Measurements from ENCODE around the gene SERPINB4.

The SERPINB4 gene

DNA sequence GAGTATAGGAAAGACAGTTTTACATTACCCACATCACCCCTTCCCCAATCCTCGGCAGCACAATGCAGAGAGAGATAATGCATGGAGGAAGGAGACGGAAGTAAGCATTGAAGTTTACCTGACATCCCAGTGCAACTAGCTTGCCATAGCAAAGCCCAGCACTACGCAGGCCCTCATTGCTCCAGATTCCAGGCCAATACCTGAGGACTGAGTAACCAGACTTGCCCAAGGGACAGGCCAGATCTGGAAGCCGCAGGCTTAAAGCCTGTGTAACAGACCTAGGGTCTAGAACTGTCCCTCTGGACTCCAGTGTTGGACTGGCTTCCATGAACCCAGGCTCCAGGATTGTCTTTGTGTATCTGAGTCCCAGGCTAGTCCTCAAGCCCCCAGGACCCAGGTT, 17.6 kb downstream of the SERPINB4 start:
- no peak for DNase-seq

DNA sequence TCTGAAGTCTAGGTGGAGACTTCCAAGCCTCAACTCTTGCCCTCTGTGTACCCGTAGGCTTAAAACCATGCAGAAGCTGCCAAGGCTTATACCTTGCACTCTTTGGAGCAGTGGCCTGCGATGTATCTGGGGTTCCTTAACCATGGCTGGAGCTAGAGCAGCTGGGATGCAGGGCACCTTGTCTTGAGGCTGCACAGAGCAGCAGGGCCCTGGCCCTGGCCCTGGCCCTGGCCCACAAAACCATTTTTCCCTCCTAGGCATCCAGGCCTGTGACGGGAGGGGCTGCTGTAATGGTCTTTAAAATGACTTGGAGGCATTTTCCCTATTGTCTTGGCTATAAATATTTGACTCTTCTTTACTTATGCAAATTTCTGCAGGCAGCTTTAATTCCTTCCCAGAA, 19.2 kb downstream of the SERPINB4 start:
- no peak for DNase-seq

DNA sequence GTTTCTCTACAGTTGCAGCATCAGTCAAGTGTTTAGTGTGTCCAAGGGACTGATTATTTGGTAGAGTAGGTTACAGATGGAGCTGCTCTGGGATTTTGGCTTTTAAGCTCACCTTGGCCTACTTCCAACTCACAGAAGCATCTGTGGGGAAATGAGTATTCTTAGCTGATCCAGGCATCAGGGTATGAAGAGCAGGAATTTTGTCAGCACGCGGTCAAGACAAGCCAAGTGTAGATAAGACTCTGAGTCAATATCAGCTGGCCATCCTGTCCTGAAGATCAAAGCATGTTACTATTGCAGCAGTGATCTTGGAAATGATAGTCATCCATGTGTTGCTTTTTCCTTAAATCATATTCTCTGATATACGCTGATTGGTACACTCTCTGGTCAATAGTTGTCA, 24.4 kb downstream of the SERPINB4 start:
- no peak for DNase-seq

DNA sequence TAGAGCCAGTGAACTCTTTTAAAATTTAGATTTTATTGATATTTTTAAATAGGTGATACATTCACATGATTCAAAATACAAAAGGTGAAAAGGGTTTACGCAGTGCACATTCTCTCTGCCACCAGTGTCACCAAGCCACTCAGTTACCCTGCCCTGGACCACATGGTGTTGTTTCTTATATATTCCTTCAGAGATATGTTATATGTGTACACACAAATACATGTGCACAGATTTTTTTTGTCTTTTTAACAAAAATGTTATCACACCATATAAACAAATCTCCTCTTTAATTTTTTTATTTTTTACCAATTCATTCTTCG, 26.2 kb downstream of the SERPINB4 start:
- no peak for DNase-seq

DNA sequence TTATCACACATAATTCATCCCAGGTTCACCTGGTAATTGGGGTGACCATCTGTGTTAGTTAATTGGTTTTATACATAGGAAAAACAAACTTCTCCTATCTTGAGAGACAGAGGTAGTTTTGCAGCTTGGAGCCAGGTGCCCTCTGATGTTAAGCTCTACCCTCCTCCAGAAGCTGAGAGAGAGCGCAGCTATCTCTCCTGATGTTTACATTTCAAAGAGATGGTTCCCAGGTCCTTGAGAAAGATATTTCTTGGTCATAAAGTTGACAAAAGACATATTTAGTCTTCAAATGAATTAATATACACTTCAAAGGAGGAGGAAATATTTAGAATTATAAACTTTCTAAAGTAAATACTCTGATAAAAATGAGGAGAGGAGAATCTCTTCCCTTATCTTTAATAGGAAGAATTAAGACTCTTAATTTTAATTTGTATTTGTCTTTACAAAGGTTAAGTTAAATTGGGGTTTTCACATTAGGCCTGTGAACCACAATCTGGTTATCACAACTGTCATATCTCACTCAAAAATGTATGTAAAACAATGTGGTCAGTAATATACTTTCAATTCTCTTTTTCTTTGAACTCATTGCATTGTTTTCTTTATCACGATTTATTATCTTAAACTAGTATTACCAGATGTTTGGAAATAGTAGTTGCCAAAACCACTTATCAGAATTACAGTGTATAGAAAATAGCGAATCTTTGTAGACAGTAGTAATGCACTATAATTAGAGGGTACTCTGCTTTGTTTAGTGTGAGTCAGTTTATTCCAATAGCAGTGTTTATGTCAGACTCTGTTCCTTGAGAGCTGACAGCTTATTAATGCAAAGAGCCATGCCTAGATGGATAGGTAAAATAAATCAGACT, 26.8 kb downstream of the SERPINB4 start:
- DNase-seq, result no peak

DNA sequence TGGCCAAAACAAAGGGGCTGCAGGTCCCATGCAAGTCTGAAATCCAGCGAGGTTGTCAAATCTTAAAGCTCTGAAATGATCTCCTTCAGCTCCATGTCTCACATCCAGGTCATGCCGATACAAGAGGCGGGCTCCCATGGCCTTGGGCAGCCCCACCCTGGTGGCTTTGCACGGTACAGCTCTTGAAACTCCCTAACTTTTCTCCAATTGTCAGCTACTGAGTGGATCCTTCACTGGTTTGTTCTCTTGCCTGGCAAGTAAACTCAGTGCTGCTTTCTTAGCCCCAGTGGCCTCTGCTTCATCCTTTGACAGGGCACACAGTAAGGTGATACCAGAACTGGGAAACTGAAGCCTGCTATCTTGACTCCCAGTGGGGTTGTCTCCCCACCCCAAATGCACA, 30.6 kb downstream of the SERPINB4 start:
- DNase-seq, result no peak

DNA sequence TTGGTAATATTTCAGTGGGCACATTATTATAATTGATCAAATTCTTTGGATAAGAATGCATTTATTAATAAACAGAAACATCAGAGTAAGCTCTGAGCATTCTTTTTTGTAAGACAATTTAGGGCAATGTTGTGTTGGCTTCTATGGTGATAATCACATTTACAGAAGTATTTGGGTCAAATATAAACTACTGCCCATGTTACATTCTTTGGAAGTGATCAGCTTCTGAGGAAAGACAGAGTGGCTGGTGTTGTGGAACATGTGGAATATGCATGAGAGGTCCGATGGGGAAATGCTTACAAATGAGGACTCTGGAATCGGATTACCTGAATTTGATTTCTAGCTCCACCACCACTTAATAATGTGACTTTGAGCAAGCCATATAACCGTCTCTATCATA, 37.5 kb downstream of the SERPINB4 start:
- no peak for DNase-seq

DNA sequence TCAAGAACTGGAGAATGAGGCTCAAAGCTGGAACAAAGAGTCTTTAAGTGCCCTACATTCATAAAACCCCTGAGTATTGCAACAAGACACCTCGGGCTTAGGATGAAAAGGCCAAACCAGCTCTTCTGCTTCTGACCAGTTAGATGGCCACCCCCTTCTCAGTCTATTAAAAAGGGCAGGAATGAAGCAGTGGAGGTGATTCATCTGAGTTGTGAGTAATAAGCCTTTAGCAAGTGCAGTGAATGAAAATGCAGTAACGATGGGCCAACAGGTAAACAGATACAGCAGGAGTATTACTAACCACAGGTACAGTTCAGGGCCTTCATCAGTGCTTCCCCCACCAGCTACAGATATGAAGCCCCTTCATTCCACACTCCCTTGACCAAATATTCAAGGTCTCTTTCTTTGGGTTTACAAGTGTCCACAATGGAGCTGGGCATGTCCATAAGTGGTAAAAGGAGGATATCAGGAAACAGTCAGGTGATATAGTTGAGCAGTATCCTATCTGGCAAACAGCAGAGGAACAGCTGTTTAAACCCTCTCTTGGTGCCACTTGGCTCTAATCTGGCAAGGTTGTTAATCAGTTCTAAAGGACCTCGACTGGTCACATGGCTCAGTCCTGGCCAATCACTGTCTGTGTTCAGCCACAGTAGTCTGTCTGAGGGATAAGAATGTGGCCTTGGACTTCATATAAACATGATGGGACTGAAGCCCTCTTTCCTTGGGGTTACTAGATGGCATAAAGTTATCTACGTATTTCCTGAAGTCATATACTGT, 39.1 kb downstream of the SERPINB4 start:
- DNase-seq, result no peak

DNA sequence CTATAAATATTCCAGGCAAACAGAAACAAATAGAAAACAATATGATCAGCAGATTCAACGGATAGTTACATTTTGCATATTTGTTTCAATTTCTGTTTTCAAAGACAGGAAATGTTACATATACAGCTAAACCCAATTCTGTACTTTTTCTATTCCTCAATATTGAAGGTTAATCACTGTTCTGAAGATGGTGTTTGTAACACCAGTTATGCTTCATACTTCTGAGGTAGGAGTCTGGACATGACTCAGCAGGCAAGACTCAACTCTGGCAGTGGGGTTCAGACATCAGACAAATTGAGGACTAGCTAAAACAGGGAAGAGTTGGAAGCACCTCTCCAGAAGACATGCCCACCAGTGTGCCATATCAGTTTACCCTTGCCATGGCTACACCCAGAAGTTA, 40.3 kb downstream of the SERPINB4 start:
- no peak for DNase-seq

DNA sequence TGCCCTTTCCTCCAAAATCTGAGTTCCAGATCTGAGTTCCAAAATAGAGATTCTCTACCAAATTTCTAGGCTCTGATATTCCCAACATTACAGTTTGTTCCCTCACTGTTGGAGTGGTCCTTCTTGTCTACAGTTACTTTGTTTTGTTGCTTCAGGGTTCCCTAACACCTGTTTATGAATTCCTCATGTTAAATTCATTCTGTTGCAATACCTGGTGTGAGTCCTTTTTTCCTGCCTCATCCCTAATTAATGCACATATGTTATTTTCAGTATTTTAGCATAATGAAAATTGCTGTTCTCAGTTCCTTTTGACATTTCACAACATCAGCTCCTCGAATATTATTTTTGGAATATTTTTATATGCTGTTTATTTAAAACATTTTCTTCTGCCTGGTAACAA, 40.7 kb downstream of the SERPINB4 start:
- DNase-seq, result no peak

DNA sequence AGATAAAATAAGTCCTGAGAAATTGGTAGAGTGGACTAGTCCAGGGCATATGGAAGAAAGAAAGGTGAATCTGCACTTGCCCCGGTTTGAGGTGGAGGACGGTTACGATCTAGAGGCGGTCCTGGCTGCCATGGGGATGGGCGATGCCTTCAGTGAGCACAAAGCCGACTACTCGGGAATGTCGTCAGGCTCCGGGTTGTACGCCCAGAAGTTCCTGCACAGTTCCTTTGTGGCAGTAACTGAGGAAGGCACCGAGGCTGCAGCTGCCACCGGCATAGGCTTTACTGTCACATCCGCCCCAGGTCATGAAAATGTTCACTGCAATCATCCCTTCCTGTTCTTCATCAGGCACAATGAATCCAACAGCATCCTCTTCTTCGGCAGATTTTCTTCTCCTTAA, 47.1 kb downstream of the SERPINB4 start:
- DNase-seq, result no peak

DNA sequence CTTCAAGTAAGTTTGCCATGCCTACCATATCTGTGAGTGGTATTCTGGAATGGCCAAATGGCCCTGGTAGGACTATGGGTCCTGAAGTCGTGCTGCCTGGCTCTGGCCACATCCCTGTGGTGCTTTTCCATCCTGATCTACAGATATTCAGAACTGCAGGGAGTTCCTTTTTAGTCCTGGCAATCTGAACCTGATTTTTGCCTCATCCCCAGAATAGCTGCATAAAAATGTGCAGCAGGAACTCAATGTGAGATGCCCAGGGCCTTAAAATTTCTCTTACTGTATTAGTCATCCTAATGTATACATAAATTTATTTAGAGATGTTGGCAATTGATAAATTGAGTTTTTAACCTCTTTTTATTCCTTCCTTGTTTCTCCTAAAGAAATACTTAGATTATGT, 51.6 kb downstream of the SERPINB4 start:
- DNase-seq, result no peak

DNA sequence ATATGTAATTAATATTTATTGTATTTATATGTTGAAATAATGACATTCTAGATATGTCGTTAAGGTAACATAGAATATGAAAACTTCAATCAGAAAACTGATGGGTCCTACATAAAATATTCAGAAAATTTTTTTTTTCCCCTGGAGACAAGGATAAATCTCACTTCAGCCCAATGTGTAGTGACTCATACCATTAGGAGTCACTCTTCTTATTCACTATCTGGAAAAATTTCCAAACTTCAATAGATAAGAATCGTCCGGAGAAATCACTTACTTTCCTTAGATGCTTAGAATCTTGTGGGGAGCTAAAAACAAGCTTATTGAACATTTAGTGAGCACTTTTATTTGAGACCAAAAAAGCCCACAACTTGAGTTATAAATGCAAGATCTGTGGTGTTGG, 52.3 kb downstream of the SERPINB4 start:
- no peak for DNase-seq

DNA sequence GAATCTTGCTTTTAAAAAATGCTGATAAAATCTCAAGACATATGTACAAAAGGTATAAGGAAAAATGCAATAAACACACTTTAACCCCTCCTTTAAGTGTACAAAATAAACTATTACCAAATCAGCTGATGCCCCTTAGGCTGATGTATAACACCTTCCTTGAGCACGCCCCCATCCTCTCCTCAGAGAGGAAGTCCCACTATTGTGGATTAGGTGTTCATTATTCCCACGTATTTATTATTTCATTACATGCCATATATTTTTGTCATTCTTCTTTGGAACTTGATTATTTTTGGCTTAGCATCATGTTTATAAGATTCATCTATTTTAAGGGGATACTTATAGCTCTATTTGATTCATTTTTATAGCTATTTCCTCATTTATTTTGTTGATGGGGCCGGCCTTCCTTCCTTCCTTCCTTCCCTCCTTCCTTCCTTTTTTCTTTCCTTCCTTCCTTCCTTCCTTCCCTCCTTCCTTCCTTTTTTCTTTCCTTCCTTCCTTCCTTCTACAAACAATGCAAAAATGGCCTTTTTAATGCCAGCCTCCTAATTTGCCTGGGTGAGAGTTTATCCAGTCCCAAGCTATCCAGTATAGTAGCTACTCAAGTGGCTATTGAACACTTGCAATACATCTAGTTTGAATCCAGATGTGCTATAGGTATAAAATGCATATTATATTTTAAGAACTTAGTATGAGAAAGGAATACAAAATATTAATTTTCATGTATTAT, 52.9 kb downstream of the SERPINB4 start:
- DNase-seq, result no peak

DNA sequence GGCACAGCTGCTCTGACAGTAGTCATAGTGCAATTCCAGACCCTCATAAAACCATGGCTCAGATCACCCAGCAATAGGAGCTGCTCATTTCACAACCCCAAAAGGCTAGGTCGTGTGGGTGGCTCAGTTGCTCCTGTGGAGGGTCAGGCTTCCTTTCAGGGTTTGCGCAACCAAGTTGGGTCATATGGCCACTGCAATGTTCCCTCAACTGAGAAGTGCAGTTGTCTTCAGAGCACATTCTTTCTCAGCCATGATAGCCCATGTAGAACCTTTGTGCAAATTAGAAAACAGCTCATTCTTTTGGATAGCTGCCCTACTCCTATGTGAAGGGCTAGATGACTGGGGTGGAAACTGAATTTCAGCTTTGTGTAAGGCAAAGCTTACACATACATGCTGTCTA, 53.7 kb downstream of the SERPINB4 start:
- DNase-seq, result no peak

DNA sequence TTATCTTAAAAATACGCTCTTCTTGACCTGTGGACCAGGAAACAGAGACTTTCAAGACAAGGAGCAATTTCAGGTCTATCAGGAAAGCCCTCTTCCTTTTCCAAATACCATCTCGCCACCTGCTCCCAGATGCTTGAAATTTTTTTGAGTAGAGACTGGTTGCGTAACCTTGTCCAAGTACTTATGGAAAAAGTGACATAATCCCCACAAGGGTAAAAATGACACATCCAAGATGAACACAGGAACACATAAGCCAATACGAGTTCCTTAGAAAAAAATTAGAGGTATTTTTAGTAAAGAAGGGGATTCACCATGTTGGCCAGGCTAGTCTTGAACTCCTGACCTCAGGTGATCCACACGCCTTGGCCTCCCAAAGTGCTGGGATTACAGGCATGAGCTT, 55.1 kb downstream of the SERPINB4 start:
- no peak for DNase-seq

All from T1000 (cell line).